HepG2 (cell line): ENCODE results near the gene CGB3. TPM values are rescaled to one million over a fixed set of nuclear protein-coding genes. Genes with fewer than 3 reads are reported as not detected.
A peak's percentile ranks its signal among the peaks of the same experiment; 100 is the strongest.

ENCODE experiments used
- FOXM1 ChIP-seq: sonication (generic); formaldehyde crosslinking; IDR thresholded peaks from 2 replicates; pipeline ENCODE4 v1.5.0; 2020; ENCODE audit warnings: missing genetic modification reagents
- ISL2 ChIP-seq: sonication (generic); formaldehyde crosslinking; IDR thresholded peaks from 2 replicates; pipeline ENCODE4 v1.5.0; 2020; ENCODE audit warnings: missing genetic modification reagents
- KDM5A ChIP-seq: fragments of 200-600 bp; sonication (generic); IDR thresholded peaks from 2 replicates; pipeline ENCODE4 v1.7.0; 2018; ENCODE audit warnings: antibody characterized with exemption, mild to moderate bottlenecking, low read length, borderline replicate concordance
- MTERF4 ChIP-seq: sonication (generic); formaldehyde crosslinking; IDR thresholded peaks from 2 replicates; pipeline ENCODE4 v1.8.0; 2023; ENCODE audit warnings: mild to moderate bottlenecking, missing genetic modification reagents
- PBX3 ChIP-seq: sonication (generic); formaldehyde crosslinking; IDR thresholded peaks from 2 replicates; pipeline ENCODE4 v1.8.1; 2023; ENCODE audit warnings: missing genetic modification reagents, inconsistent platforms, borderline replicate concordance
- RBFOX2 ChIP-seq: fragments of 200-400 bp; formaldehyde crosslinking; IDR thresholded peaks from 2 replicates; pipeline ENCODE4 v1.6.1; 2017; ENCODE audit warnings: low read depth, mild to moderate bottlenecking, low read length
- SMAD1 ChIP-seq: sonication (generic); formaldehyde crosslinking; IDR thresholded peaks from 2 replicates; pipeline ENCODE4 v1.4.0; 2020; ENCODE audit warnings: missing genetic modification reagents, low read depth, mild to moderate bottlenecking, borderline replicate concordance
- TRIM22 ChIP-seq: fragments of 450-650 bp; IDR thresholded peaks from 2 replicates; pipeline ENCODE4 v1.6.1; 2017
- ZBED4 ChIP-seq: sonication (generic); formaldehyde crosslinking; IDR thresholded peaks from 2 replicates; pipeline ENCODE4 v1.4.0; 2020; ENCODE audit warnings: missing genetic modification reagents, borderline replicate concordance
- ZMYM2 ChIP-seq: sonication (generic); formaldehyde crosslinking; IDR thresholded peaks from 2 replicates; pipeline ENCODE4 v1.8.0; 2022; ENCODE audit warnings: mild to moderate bottlenecking, missing genetic modification reagents
- ZNF205 ChIP-seq: IDR thresholded peaks from 2 replicates; pipeline ENCODE4 v1.6.1; 2018; ENCODE audit warnings: missing biosample characterization, missing genetic modification reagents
- ZNF317 ChIP-seq: sonication (generic); formaldehyde crosslinking; IDR thresholded peaks from 2 replicates; pipeline ENCODE4 v1.5.0; 2020; ENCODE audit warnings: mild to moderate bottlenecking, missing genetic modification reagents
- ZNF747 ChIP-seq: sonication (generic); formaldehyde crosslinking; IDR thresholded peaks from 2 replicates; pipeline ENCODE4 v1.8.1; 2023; ENCODE audit warnings: missing genetic modification reagents, mild to moderate bottlenecking, borderline replicate concordance
- polyA plus RNA-seq, 8 experiments: library from polyadenylated mRNA; depleted of rRNA in 3 of 8; stranded (reverse) in 7 of 8; unstranded in 1 of 8; fragments of >200 nt; fragmentation: Illumina TruSeq in 4 of 8; extraction: Trizol in 4 of 8; gene quantifications; 2 replicates each; pipeline versions ENCODE4 v1.2.1 to v1.2.3, GENCODE V29; 2011 to 2016; ENCODE audit warnings: low read depth in 4 of 8, missing spikeins in 1 of 8, mixed read lengths in 1 of 8; ENCODE audit not compliant: insufficient read depth in 1 of 8
- total RNA-seq, 5 experiments: library from RNA; depleted of rRNA; stranded (reverse); fragments of >200 nt; fragmentation: Illumina TruSeq; extraction: Trizol; gene quantifications; 2 replicates each; pipeline ENCODE4 v1.2.3, GENCODE V29; 2016; ENCODE audit warnings: low read depth in 1 of 5
- TF ChIP-seq, protein P1 (sequence below): sonication (generic); formaldehyde crosslinking; IDR thresholded peaks from 2 replicates; pipeline ENCODE4 v1.8.1; 2023; ENCODE audit warnings: mild to moderate bottlenecking, missing genetic modification reagents, borderline replicate concordance
- TF ChIP-seq, protein P2 (sequence below): sonication (generic); formaldehyde crosslinking; IDR thresholded peaks from 2 replicates; pipeline ENCODE4 v1.4.0; 2020; ENCODE audit warnings: mild to moderate bottlenecking, missing genetic modification reagents
- TF ChIP-seq, protein P3 (sequence below): IDR thresholded peaks from 2 replicates; pipeline ENCODE4 v1.6.1; 2012; ENCODE audit warnings: inconsistent platforms
- TF ChIP-seq, protein P4 (sequence below), 2 experiments: sonication (generic) in 1 of 2; formaldehyde crosslinking in 1 of 2; IDR thresholded peaks; 2 replicates each; pipeline versions ENCODE4 v1.4.0 to v1.6.1; 2018 to 2020; ENCODE audit warnings: missing genetic modification reagents in 2 of 2, borderline replicate concordance in 1 of 2, low read depth in 1 of 2, mild to moderate bottlenecking in 1 of 2, missing biosample characterization in 1 of 2

The CGB3 gene
- total and polyA plus RNA-seq, 2 of the 13 experiments (the other 11 are each of a cell fraction or from before 2014, with no cell fraction given), result not detected

DNA sequence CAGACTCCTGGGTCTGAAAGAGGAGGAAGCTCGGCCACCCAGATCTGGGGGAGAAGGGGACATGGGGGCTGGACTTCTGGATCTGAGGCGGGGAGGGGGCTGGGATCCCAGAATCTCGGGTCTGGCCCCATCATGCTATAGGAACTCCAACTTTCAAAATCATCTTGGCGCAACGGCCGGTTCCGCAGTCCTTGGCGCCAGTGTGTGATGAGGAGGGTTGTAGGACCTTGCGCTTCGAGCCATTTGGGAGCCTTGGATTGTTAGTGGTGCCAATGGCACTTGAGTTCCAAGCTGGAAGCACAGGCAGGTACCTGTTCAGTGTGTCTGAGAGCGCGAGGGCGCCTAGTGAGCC, 30.1 kb downstream of the CGB3 start (continued):
- TF ChIP-seq, protein P1, sequence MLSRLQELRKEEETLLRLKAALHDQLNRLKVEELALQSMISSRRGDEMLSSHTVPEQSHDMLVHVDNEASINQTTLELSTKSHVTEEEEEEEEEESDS (CRISPR knock-in tag), result no peak
- no peak for TF ChIP-seq ZMYM2
- TF ChIP-seq ZBED4, result 0 out of 2 replicates have a peak, but pooled peaks have one; percentile 32
- no peak for TF ChIP-seq RBFOX2
- TF ChIP-seq SMAD1 (CRISPR knock-in tag), result no peak
- TF ChIP-seq ISL2 (CRISPR knock-in tag), result no peak
- TF ChIP-seq ZNF317, result no peak
- no peak for TF ChIP-seq ZNF747 (CRISPR knock-in tag)
- TF ChIP-seq FOXM1 (CRISPR knock-in tag), result no peak
- TF ChIP-seq ZNF205, result no peak
- TF ChIP-seq KDM5A, result peak; percentile 79
- TF ChIP-seq MTERF4, result 0 out of 2 replicates have a peak, but pooled peaks have one; percentile 5
- TF ChIP-seq TRIM22, result no peak
- TF ChIP-seq, protein P2, sequence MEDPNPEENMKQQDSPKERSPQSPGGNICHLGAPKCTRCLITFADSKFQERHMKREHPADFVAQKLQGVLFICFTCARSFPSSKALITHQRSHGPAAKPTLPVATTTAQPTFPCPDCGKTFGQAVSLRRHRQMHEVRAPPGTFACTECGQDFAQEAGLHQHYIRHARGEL (CRISPR knock-in tag), result no peak
- TF ChIP-seq, protein P3, sequence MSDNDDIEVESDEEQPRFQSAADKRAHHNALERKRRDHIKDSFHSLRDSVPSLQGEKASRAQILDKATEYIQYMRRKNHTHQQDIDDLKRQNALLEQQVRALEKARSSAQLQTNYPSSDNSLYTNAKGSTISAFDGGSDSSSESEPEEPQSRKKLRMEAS, result no peak
- TF ChIP-seq, protein P4, sequence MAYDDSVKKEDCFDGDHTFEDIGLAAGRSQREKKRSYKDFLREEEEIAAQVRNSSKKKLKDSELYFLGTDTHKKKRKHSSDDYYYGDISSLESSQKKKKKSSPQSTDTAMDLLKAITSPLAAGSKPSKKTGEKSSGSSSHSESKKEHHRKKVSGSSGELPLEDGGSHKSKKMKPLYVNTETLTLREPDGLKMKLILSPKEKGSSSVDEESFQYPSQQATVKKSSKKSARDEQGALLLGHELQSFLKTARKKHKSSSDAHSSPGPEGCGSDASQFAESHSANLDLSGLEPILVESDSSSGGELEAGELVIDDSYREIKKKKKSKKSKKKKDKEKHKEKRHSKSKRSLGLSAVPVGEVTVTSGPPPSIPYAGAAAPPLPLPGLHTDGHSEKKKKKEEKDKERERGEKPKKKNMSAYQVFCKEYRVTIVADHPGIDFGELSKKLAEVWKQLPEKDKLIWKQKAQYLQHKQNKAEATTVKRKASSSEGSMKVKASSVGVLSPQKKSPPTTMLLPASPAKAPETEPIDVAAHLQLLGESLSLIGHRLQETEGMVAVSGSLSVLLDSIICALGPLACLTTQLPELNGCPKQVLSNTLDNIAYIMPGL (CRISPR knock-in tag; IDR thresholded peaks at IDR 0.05; ENCODE audit: borderline replicate concordance in 1 of 2, low read depth in 1 of 2), result no peak
- TF ChIP-seq PBX3 (CRISPR knock-in tag), result no peak
